BJ (cell line): ENCODE results near the gene SF3A1. TPM values are rescaled to one million over a fixed set of nuclear protein-coding genes. Genes with fewer than 3 reads are reported as not detected.

Experiments used
- CTCF ChIA-PET: fragments of 350-600 bp; formaldehyde crosslinking; extraction: SDS; loops from one replicate; lab custom pipeline; 2021; ENCODE audit warnings: antibody characterized with exemption, inconsistent platforms; lab: Yijun Ruan, JAX
- POLR2A ChIA-PET: fragments of 300-600 bp; sonication (Branson Sonifier 250); formaldehyde crosslinking; extraction: SDS; loops from one replicate; lab custom pipeline; 2021; ENCODE audit warnings: antibody characterized with exemption; lab: Charles Lee
- DNase-seq: peaks from one replicate; pipeline ENCODE4 v3.0.0-alpha.2; 2011; ENCODE audit warnings: low read depth
- H3K27me3 ChIP-seq: 2 replicates; pipeline ENCODE4 v1.6.0; 2011; ENCODE audit warnings: low read length; ENCODE audit not compliant: control insufficient read depth, insufficient read depth
- H3K36me3 ChIP-seq: 2 replicates; pipeline ENCODE4 v1.5.1; 2011; ENCODE audit warnings: low read length; ENCODE audit not compliant: control insufficient read depth, insufficient read depth
- H3K4me3 ChIP-seq: 2 replicates; pipeline ENCODE4 v1.5.1; 2011; ENCODE audit warnings: low read depth, mild to moderate bottlenecking, control low read depth, low read length
- CTCF ChIP-seq: IDR thresholded peaks from 2 replicates; pipeline ENCODE4 v1.5.1; 2011; ENCODE audit warnings: low read depth, mild to moderate bottlenecking, control low read depth, inconsistent platforms, low read length, moderate library complexity; ENCODE audit not compliant: insufficient read depth
- polyA plus RNA-seq: library from polyadenylated mRNA; depleted of rRNA; stranded (reverse); fragments of >200 nt; gene quantifications from 2 replicates; pipeline ENCODE4 v1.2.3, GENCODE V29; 2011

The SF3A1 gene
- polyA plus RNA-seq, 1 experiment = 66.8 TPM

GRCh38 chr22:30297991-30298701, 58.5 kb downstream of the SF3A1 start:
- Histone ChIP-seq H3K36me3 (peaks cover 51% of the 10 kb centered on the region), H3K27me3 (no peaks in the 10 kb centered on the region), H3K4me3 (no peak overlapping the region)
- ChIA-PET CTCF (interaction anchor here (1.9 kb wide), 1 partner anchor 10 kb away, joined by 6 read pairs; the partner anchor contains the start of gene CASTOR1), POLR2A (no interaction called here)
- no peak for TF ChIP-seq CTCF
- DNase-seq = no peak

GRCh38 chr22:30297276-30297990, 59.3 kb downstream of the SF3A1 start:
- no peak for TF ChIP-seq CTCF
- ChIA-PET CTCF (interaction anchor here (1.5 to 1.9 kb wide), 2 partner anchors 9 to 78 kb away, joined by 3 to 6 read pairs; partner anchors contain the start of gene CASTOR1), POLR2A (no interaction called here)
- Histone ChIP-seq H3K36me3 (peaks cover 55% of the 10 kb centered on the region), H3K27me3 (no peaks in the 10 kb centered on the region), H3K4me3 (no peak overlapping the region)
- DNase-seq = no peak

GRCh38 chr22:30296833-30297232, 59.9 kb downstream of the SF3A1 start:
- TF ChIP-seq CTCF = no peak
- DNase-seq = no peak
- CTCF ChIA-PET = interaction anchor here (1.5 kb wide), 1 partner anchor 78 kb away, joined by 3 read pairs; no protein-coding TSS in a partner anchor
- no peak overlapping the region for H3K4me3 ChIP-seq
- H3K36me3 ChIP-seq = peaks cover 55% of the 10 kb centered on the region
- POLR2A ChIA-PET = no interaction called here
- no peaks in the 10 kb centered on the region for H3K27me3 ChIP-seq

- ChIA-PET CTCF (interaction anchor here (1.5 kb wide), 1 partner anchor 79 kb away, joined by 3 read pairs; no protein-coding TSS in a partner anchor), POLR2A (no interaction called here)
- Histone ChIP-seq H3K4me3 (no peak overlapping the region), H3K36me3 (peaks cover 57% of the 10 kb centered on the region), H3K27me3 (no peaks in the 10 kb centered on the region)
- no peak for DNase-seq
- TF ChIP-seq CTCF = no peak
Observed at GRCh38 chr22:30296324-30296723, 60.4 kb downstream of the SF3A1 start.

- ChIA-PET CTCF (no interaction called here), POLR2A (no interaction called here)
- Histone ChIP-seq H3K4me3 (no peak overlapping the region), H3K27me3 (no peaks in the 10 kb centered on the region), H3K36me3 (peaks cover 56% of the 10 kb centered on the region)
- no peak for DNase-seq
- TF ChIP-seq CTCF = no peak
Observed at GRCh38 chr22:30295576-30295975, 61.1 kb downstream of the SF3A1 start.
